ACC112 (cell line): Measurements from ENCODE around the gene SARS1.

Experiments
- H2AFZ ChIP-seq: fragments of 200-600 bp; sonication (generic); one replicate; pipeline ENCODE4 v1.6.0; 2017; ENCODE audit warnings: antibody characterized with exemption, low read length; ENCODE audit not compliant: unreplicated experiment
- H3K27ac ChIP-seq: fragments of 200-600 bp; sonication (generic); 2 replicates; pipeline ENCODE4 v1.5.1; 2014; ENCODE audit warnings: low read depth, mild to moderate bottlenecking, antibody characterized with exemption, low read length, moderate library complexity
- H3K27me3 ChIP-seq: fragments of 200-600 bp; sonication (generic); 2 replicates; pipeline ENCODE4 v1.6.1; 2014; ENCODE audit warnings: mild to moderate bottlenecking, antibody characterized with exemption, low read length, moderate library complexity, mixed read lengths; ENCODE audit not compliant: insufficient read depth
- H3K36me3 ChIP-seq: fragments of 200-600 bp; sonication (generic); 2 replicates; pipeline ENCODE4 v1.6.1; 2016; ENCODE audit warnings: mild to moderate bottlenecking, antibody characterized with exemption, low read length, moderate library complexity, mixed read lengths; ENCODE audit not compliant: insufficient read depth
- H3K4me1 ChIP-seq: fragments of 200-600 bp; sonication (generic); one replicate; pipeline ENCODE4 v1.6.1; 2016; ENCODE audit warnings: low read length, mixed read lengths; ENCODE audit not compliant: insufficient read depth, unreplicated experiment, control insufficient read depth
- H3K4me3 ChIP-seq: fragments of 200-600 bp; sonication (generic); 2 replicates; pipeline ENCODE4 v1.5.1; 2014; ENCODE audit warnings: mild to moderate bottlenecking, low read depth, low read length
- H3K79me2 ChIP-seq: fragments of 200-600 bp; sonication (generic); one replicate; pipeline ENCODE4 v1.6.0; 2016; ENCODE audit warnings: low read length; ENCODE audit not compliant: control insufficient read depth, unreplicated experiment, insufficient read depth

SARS1 gene

DNA sequence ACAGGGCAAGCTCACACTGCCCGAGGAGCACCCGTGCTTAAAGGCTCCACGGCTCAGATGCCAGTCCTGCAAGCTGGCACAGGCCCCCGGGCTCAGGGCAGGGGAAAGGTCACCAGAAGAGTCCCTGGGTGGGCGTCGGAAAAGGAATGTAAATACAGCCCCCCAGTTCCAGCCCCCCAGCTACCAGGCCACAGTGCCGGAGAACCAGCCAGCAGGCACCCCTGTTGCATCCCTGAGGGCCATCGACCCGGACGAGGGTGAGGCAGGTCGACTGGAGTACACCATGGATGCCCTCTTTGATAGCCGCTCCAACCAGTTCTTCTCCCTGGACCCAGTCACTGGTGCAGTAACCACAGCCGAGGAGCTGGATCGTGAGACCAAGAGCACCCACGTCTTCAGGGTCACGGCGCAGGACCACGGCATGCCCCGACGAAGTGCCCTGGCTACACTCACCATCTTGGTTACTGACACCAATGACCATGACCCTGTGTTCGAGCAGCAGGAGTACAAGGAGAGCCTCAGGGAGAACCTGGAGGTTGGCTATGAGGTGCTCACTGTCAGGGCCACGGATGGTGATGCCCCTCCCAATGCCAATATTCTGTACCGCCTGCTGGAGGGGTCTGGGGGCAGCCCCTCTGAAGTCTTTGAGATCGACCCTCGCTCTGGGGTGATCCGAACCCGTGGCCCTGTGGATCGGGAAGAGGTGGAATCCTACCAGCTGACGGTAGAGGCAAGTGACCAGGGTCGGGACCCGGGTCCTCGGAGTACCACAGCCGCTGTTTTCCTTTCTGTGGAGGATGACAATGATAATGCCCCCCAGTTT, 36.9 kb downstream of the SARS1 start:
- no peak overlapping the region for H2AFZ ChIP-seq
- H3K36me3 ChIP-seq: no peaks in the 10 kb centered on the region
- H3K4me1 ChIP-seq: peaks cover 4% of the 10 kb centered on the region
- H3K4me3 ChIP-seq: no peak overlapping the region; the same call in 1 of the 2 replicates
- H3K79me2 ChIP-seq: no peaks in the 10 kb centered on the region
- no peak overlapping the region for H3K27ac ChIP-seq
- peaks cover 6% of the 10 kb centered on the region for H3K27me3 ChIP-seq

DNA sequence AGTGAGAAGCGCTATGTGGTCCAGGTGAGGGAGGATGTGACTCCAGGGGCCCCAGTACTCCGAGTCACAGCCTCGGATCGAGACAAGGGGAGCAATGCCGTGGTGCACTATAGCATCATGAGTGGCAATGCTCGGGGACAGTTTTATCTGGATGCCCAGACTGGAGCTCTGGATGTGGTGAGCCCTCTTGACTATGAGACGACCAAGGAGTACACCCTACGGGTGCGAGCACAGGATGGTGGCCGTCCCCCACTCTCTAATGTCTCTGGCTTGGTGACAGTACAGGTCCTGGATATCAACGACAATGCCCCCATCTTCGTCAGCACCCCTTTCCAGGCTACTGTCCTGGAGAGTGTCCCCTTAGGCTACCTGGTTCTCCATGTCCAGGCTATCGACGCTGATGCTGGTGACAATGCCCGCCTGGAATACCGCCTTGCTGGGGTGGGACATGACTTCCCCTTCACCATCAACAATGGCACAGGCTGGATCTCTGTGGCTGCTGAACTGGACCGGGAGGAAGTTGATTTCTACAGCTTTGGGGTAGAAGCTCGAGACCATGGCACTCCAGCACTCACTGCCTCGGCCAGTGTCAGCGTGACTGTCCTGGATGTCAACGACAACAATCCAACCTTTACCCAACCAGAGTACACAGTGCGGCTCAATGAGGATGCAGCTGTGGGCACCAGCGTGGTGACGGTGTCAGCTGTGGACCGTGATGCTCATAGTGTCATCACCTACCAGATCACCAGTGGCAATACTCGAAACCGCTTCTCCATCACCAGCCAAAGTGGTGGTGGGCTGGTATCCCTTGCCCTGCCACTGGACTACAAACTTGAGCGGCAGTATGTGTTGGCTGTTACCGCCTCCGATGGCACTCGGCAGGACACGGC, 37.8 kb downstream of the SARS1 start:
- Histone ChIP-seq H3K27ac (no peak overlapping the region), H3K36me3 (no peaks in the 10 kb centered on the region), H3K79me2 (no peaks in the 10 kb centered on the region), H3K27me3 (peaks cover 6% of the 10 kb centered on the region), H3K4me3 (no peak overlapping the region), H3K4me1 (peaks cover 4% of the 10 kb centered on the region), H2AFZ (no peak overlapping the region)

DNA sequence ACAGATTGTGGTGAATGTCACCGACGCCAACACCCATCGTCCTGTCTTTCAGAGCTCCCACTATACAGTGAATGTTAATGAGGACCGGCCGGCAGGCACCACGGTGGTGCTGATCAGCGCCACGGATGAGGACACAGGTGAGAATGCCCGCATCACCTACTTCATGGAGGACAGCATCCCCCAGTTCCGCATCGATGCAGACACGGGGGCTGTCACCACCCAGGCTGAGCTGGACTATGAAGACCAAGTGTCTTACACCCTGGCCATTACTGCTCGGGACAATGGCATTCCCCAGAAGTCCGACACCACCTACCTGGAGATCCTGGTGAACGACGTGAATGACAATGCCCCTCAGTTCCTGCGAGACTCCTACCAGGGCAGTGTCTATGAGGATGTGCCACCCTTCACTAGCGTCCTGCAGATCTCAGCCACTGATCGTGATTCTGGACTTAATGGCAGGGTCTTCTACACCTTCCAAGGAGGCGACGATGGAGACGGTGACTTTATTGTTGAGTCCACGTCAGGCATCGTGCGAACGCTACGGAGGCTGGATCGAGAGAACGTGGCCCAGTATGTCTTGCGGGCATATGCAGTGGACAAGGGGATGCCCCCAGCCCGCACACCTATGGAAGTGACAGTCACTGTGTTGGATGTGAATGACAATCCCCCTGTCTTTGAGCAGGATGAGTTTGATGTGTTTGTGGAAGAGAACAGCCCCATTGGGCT, 38.6 kb downstream of the SARS1 start:
- Histone ChIP-seq H3K27ac (no peak overlapping the region), H2AFZ (no peak overlapping the region), H3K4me1 (peaks cover 4% of the 10 kb centered on the region)

DNA sequence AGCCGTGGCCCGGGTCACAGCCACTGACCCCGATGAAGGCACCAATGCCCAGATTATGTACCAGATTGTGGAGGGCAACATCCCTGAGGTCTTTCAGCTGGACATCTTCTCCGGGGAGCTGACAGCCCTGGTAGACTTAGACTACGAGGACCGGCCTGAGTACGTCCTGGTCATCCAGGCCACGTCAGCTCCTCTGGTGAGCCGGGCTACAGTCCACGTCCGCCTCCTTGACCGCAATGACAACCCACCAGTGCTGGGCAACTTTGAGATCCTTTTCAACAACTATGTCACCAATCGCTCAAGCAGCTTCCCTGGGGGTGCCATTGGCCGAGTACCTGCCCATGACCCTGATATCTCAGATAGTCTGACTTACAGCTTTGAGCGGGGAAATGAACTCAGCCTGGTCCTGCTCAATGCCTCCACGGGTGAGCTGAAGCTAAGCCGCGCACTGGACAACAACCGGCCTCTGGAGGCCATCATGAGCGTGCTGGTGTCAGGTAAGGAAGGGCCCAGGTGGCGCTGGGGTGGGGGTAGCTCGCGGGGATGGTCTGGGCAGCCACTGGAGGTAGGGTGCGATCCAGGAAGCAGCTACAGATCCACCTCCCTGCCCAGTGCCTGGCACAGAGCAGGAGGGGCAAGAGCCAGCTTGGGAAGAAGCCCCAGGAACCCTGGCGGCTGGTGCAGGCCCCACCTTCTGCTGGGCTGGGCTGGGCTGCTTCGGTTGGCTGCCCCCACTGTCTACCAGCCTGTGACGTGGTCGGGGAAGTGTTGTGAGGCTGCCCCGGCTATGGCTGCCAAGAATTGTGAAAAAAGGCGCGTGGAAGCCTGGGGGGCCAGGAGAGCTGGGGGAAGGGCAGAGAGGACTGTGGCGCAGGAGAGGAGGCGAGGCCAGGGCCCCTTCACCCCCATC, 39.4 kb downstream of the SARS1 start:
- Histone ChIP-seq H3K4me3 (no peak overlapping the region), H3K4me1 (peaks cover 4% of the 10 kb centered on the region), H2AFZ (no peak overlapping the region), H3K79me2 (no peaks in the 10 kb centered on the region), H3K27ac (no peak overlapping the region), H3K36me3 (no peaks in the 10 kb centered on the region), H3K27me3 (peaks cover 6% of the 10 kb centered on the region)

More for the DNA sequence above, 38.6 kb downstream of the SARS1 start:
- H3K27me3 ChIP-seq: peaks cover 6% of the 10 kb centered on the region
- no peaks in the 10 kb centered on the region for H3K79me2 ChIP-seq
- H3K36me3 ChIP-seq: no peaks in the 10 kb centered on the region
- H3K4me3 ChIP-seq: no peak overlapping the region

DNA sequence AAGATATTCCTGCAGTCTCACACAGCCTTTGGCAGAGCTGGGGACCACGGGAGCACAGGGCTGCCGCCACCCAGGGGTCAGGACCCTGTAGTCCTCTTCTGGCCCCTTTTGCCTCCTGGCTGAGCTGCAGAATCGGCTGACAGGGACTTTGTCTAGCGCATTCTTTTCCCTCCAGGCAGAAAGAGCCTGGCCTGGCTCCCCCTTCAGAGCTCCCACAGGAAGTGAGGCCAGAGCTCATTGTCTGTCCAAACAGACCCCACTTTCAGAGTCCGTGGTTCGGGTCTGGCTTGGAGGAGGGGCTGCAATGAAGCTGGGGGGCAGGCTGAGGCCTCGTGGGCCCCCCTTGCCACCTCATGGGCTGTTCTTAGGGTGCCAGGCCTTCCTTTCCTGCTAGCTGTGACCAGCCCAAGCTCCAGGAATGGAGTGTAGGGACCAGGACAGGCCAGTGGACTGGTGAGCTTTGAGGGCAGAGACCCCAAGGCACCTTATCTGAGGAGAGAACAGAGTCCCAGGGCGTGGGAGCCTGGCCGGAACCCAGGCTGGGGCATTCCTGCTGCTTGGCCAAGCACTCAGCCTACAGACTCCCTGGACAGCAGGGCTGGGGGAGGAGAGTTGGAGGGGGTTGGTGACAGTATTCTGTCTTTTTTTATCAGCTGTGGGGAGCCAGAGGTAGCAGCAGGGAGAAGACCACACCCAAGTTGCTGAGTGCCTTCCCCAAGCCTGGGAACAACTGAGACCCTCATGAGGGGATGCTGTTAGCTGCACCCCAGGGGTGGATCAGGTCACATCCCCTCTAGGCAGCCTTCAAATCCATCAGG, 40.3 kb downstream of the SARS1 start:
- Histone ChIP-seq H3K36me3 (no peaks in the 10 kb centered on the region), H3K4me1 (peaks cover 2% of the 10 kb centered on the region), H3K27ac (no peak overlapping the region), H3K27me3 (peaks cover 6% of the 10 kb centered on the region), H3K4me3 (no peak overlapping the region), H3K79me2 (no peaks in the 10 kb centered on the region), H2AFZ (no peak overlapping the region)

DNA sequence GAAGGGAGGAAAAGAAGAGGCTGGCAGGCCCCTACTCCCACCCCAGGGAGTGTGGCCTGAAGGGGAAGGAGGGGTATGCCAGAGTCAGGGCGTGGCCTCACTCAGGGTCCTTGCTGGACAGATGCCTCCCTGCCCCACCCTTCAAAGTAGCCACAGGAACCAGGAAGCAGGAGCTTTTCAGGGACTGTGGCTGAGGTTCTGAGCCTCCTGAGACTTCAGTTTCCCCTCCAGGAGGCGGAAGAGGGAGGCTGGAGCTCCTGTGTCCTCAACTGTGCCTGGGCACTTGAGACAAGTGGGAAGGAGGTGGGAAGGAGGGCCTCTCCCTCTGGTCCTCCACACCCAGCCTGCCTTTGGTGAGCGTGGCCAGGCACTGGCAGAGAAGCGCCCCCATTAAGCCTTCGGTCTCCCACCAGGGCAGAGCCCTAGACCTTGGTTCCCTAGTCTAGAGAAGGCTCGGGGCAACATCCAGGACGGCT, 40.9 kb downstream of the SARS1 start:
- Histone ChIP-seq H3K27ac (no peak overlapping the region), H2AFZ (no peak overlapping the region)

DNA sequence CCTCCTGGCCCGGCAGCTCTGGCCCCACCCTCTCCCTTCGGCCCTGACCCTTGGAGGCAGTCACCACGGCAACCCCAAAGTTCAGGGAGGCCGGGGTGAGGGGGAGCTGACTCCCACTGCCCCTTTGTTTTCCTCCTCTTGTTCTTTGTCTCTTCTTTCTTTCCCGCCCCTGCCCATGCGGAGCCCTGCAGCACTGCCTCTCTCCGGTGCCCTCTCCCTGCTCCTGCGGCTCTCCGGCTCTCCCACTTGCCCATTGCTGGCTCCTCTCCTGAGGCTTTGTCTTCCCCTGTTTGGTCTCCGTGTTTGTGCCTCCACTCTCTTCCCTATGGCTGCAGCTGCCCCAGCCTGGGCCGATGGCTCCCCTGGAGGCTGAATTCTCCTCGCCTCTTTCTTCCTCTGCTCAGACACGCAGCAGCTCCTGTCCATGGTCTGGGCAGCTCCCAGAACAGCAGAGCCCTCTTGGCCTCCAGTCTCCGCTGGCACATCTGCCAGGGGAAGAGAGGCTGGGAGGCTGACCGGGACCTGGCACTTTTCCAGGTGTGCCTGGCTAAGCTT, 41.5 kb downstream of the SARS1 start:
- Histone ChIP-seq H3K27me3 (peaks cover 3% of the 10 kb centered on the region), H2AFZ (no peak overlapping the region), H3K79me2 (no peaks in the 10 kb centered on the region), H3K36me3 (no peaks in the 10 kb centered on the region), H3K4me1 (no peaks in the 10 kb centered on the region), H3K4me3 (no peak overlapping the region), H3K27ac (no peak overlapping the region)

More for the DNA sequence above, 40.9 kb downstream of the SARS1 start:
- Histone ChIP-seq H3K79me2 (no peaks in the 10 kb centered on the region), H3K27me3 (peaks cover 6% of the 10 kb centered on the region), H3K4me1 (no peaks in the 10 kb centered on the region), H3K36me3 (no peaks in the 10 kb centered on the region), H3K4me3 (no peak overlapping the region)

DNA sequence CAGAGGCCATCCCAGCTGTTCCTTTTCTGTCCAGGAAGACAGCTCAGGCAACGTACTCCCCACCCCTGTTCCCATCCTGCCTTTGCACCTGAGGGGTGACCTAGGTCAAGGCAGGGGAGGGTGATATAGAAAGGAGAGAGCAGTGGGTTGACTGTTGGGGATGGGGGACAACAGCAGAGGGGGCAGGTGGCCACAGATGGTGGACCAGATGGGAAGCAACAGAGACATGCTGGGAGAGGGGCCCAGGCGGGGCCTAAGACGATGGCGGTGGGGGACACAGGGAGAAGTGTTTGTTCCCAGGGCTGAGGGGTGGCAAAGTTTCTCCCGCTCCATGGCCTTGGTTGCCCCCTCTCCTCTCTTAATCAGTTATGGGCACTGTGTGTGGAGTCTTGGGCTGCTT, 42.0 kb downstream of the SARS1 start:
- Histone ChIP-seq H3K79me2 (no peaks in the 10 kb centered on the region), H3K36me3 (no peaks in the 10 kb centered on the region), H2AFZ (no peak overlapping the region), H3K27ac (no peak overlapping the region), H3K4me3 (no peak overlapping the region), H3K4me1 (no peaks in the 10 kb centered on the region), H3K27me3 (no peaks in the 10 kb centered on the region)

DNA sequence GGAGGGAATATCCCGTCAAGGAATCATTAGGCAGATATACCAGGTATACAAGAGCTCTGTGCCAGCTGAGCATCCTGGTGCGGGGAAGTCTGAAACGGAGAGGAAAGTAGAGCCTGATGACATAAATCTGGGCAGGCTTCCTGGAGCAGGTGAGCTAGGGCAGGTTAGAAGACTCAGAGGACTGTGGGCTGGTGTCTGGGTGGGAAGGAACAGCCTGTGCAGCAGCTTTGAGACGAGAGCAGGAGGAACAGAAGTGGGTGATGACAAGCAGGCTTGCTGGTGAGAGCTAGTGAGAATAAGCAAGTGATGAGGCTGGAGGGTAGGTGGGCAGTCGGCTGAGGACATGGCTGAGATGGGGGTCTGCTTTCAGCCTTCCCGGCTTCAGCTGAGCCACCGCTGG, 42.4 kb downstream of the SARS1 start:
- no peaks in the 10 kb centered on the region for H3K4me1 ChIP-seq
- no peak overlapping the region for H3K4me3 ChIP-seq
- H3K36me3 ChIP-seq: no peaks in the 10 kb centered on the region
- H3K27ac ChIP-seq: no peak overlapping the region
- no peak overlapping the region for H2AFZ ChIP-seq
- no peaks in the 10 kb centered on the region for H3K79me2 ChIP-seq
- no peaks in the 10 kb centered on the region for H3K27me3 ChIP-seq
